GM12872 (cell line): ENCODE measurements around the gene FOSB.
A peak's percentile ranks its signal among the peaks of the same experiment; 100 is the strongest.

Source experiments
- CTCF ChIP-seq: IDR thresholded peaks from 3 replicates; pipeline ENCODE4 v1.5.1; 2011; ENCODE audit warnings: low read depth, mild to moderate bottlenecking, low read length, moderate library complexity; ENCODE audit not compliant: insufficient read depth

The FOSB gene

GRCh38 chr19:45505151-45505995, 37.6 kb downstream of the FOSB start:
- TF ChIP-seq CTCF = no peak

GRCh38 chr19:45505996-45506245, 38.1 kb downstream of the FOSB start:
- TF ChIP-seq CTCF = no peak

- TF ChIP-seq CTCF = peak; percentile 58
Observed at GRCh38 chr19:45506246-45506988, 38.6 kb downstream of the FOSB start.

DNA sequence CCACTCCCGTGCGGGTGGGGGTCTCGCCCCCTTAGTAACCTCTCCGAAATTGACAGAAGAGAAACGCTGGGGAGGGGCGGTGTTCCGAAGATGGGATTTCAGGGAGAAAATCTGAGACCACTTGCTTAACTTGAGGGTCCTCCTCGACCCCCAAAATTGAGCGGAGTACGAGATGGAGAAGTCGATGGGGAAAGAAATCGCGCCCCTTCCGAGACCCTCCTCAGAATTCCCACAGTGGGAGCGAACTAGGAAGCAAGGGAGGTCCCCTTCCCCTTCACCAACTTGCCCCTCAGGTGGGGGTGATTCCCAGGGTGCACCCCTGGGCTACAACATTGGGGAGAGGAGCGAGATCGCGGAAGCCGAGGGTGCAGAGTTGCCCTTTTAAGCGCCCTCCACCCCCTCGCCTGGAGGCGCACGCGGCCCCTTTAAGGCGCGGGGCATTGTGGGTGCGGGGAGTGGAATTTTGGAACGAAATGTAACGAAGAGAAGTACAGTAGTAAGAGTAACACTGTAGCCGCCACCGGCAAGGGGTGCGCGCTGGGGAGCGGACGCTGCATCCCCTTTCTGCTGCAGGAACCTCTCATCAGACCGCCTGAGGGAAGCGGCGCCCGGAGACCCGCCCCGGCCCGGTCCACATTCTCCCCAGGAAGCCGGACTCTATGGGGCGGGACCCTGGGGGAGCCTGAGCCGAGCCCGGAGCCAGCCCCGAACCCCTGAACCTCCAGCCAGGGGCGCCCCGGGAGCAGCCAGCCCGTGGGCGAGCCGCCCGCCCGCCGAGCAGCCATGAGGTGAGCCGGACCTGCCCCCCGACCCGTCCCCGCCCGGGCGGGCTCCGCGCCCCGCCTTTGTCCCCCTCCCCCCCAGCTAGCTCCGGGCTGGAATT, 39.4 kb downstream of the FOSB start, which contains the start of gene VASP:
Gene VASP, plus strand, starts transcription at position 491 of the 883 bp plus-strand sequence. Its CDS starts 293 bp downstream, at position 784.
- TF ChIP-seq CTCF = no peak

DNA sequence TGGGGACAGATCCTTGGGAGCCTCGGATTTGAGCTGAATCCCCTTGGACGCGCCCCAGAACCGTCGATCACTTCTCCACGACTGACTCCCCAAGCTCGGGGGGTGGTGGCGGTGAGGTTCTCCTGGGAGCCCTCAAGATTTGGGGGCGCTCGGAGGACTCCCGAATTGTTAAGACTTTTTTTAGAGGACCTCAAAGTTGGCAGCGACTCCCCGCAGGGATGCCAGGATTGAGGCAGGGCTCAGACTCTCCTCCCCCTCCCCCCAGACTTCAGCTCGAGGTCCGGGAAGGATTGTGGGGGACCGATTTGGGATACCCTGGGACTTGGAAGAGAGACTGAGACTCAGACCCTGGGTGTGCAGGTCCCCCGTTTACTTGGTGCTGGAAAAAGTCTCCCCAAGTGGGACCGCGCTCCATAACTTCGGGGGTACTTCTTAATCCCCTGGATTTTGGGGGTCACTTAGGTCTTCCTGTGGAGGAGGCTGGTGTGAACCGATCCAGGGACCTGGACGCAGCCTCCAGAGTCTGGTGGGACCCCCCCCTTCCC, 40.1 kb downstream of the FOSB start:
- no peak for TF ChIP-seq CTCF

- TF ChIP-seq CTCF = no peak
Observed at GRCh38 chr19:45508417-45508860, 40.6 kb downstream of the FOSB start.
